ENCODE data around the gene SSC5D. TPM values are rescaled to one million over a fixed set of nuclear protein-coding genes. Genes with fewer than 3 reads are reported as not detected.

SSC5D gene
- total and polyA plus RNA-seq, 2 of the 4 experiments (the other 2 are of a cell fraction) = 1.4 to 19.1 TPM

GRCh38 chr19:55459551-55459949 lies 28.7 kb upstream of the SSC5D start:
- Histone ChIP-seq H3K4me2 (ENCODE audit: low read depth, low read length) (peak overlapping the region; percentile 15; the same call in 1 of the 2 replicates), H3K14ac (replicated peaks; ENCODE audit: low read depth, low read length) (no peak overlapping the region), H4K5ac (ENCODE audit: low read depth, low read length) (no peak overlapping the region), H3K4me3 (ENCODE audit: insufficient read depth, low read depth, low read length) (no peak overlapping the region), H2BK15ac (ENCODE audit: low read depth, low read length) (no peak overlapping the region), H3K79me1 (ENCODE audit: low read depth in 1 of 2, low read length in 2 of 2) (peaks cover 5 to 28% of the 10 kb centered on the region in 2 experiments; a peak in 3 of 4 replicates), H3K9ac (ENCODE audit: low read depth, low read length) (no peak overlapping the region), H3K4ac (ENCODE audit: low read depth, low read length) (no peak overlapping the region), H4K20me1 (ENCODE audit: insufficient read depth, low read length) (peaks cover 14% of the 10 kb centered on the region), H3K27me3 (ENCODE audit: control insufficient read depth, insufficient read depth, low read length) (no peaks in the 10 kb centered on the region), H2BK5ac (ENCODE audit: low read depth, low read length, poor library complexity, severe bottlenecking) (no peak overlapping the region), H3K23ac (ENCODE audit: low read depth, low read length) (no peak overlapping the region; the same call in 1 of the 2 replicates), H2BK120ac (ENCODE audit: low read depth, low read length) (no peak overlapping the region), H3K36me3 (ENCODE audit: control insufficient read depth, insufficient read depth, low read length) (no peaks in the 10 kb centered on the region; the same call in 1 of the 2 replicates), H3K9me1 (ENCODE audit: insufficient read depth, low read length) (0 out of 2 replicates have a peak, but pooled peaks cover 4% of the 10 kb centered on the region), H3K4me1 (ENCODE audit: control insufficient read depth, insufficient read depth, low read length) (peaks cover 3% of the 10 kb centered on the region; the same call in 1 of the 2 replicates), H2AFZ (replicated peaks; ENCODE audit: low read length, poor library complexity) (no peak overlapping the region), H2BK20ac (ENCODE audit: low read depth, low read length) (no peak overlapping the region; the same call in 1 of the 2 replicates), H4K8ac (ENCODE audit: low read depth in 2 of 2, low read length in 2 of 2) (no peak overlapping the region), H4K91ac (ENCODE audit: insufficient read depth, low read depth, low read length) (no peak overlapping the region), H2AK5ac (ENCODE audit: low read depth, low read length) (no peak overlapping the region), H3K18ac (ENCODE audit: low read depth, low read length) (no peak overlapping the region), H3K9me3 (ENCODE audit: control insufficient read depth, insufficient read depth, low read length) (no peaks in the 10 kb centered on the region), H3K56ac (ENCODE audit: extremely low read depth, insufficient read depth, low read length) (no peak overlapping the region), H3K27ac (ENCODE audit: insufficient read depth, low read length) (no peak overlapping the region; the same call in 1 of the 2 replicates), H2AK9ac (replicated peaks; ENCODE audit: low read depth, low read length, poor library complexity) (no peak overlapping the region)
- in situ Hi-C loops (cut with MboI; ENCODE audit: low sequenced_read_pairs) (no loop called here), dilution Hi-C loops (cut with HindIII; ENCODE audit: low sequenced_read_pairs, unreplicated experiment) (no loop called here), intact Hi-C loops (cut with micrococcal nuclease) (no loop called here)
- WGBS, 2 experiments (ENCODE audit: extremely low coverage in 2 of 2, insufficient read length in 1 of 2) = no CpG with 5 or more reads among the region's 8 CpGs
- CTCF ChIA-PET = interaction anchor here (0.6 to 1.4 kb wide), 2 partner anchors 8 to 45 kb away, joined by 3 to 5 read pairs; no protein-coding TSS in a partner anchor
- ATAC-seq (ENCODE audit: low read depth) = no peak
- no peak for DNase-seq
- TF ChIP-seq ELK1 (IDR thresholded peaks at IDR 0.05; ENCODE audit: borderline replicate concordance, low read depth, low read length) (no peak), FOS (IDR thresholded peaks at IDR 0.05; ENCODE audit: low read depth, low read length) (no peak), CTCF (conservative IDR thresholded peaks at IDR 0.05; ENCODE audit: low read depth, low read length) (no peak), MXI1 (IDR thresholded peaks at IDR 0.05; ENCODE audit: borderline replicate concordance, low read depth, low read length) (no peak), MAZ (IDR thresholded peaks at IDR 0.05; ENCODE audit: borderline replicate concordance, low read depth, low read length) (no peak)
- POLR2A ChIA-PET (ENCODE audit: unreplicated experiment) = no interaction called here
- BruUV-seq (replicated peaks) = no TSS peak

Data from IMR-90 (cell line).